Activated CD4-positive, alpha-beta T cell treated with anti-CD3 and anti-CD28 coated beads for 48 hours (primary cell): ENCODE measurements around the gene CDC42EP5.
"Not testable (repeated sequence)": the region's sequence is repeated elsewhere in the genome, so short reads cannot be mapped to it uniquely, and the experiment has no call there.

Experiments used
- DNase-seq: peaks from one replicate; pipeline ENCODE4 v3.0.0-alpha.2; 2020

CDC42EP5 gene

DNA sequence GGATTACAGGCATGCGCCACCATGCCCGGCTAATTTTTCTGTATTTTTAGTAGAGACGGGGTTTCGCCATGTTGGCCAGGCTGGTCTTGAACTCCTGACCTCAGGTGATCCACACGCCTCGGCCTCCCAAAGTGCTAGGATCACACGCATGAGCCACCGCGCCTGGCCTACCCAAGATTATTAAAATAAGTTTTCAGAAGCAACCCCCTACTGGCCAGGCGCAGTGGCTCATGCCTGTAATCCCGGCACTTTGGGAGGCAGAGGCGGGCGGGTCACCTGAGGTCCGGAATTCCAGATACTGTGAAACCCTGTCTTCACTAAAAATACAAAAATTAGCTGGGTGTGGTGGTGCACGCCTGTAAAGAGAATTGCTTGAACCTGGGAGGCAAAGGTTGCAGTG is 26.7 kb downstream of the CDC42EP5 start:
- not testable (repeated sequence) for DNase-seq

DNA sequence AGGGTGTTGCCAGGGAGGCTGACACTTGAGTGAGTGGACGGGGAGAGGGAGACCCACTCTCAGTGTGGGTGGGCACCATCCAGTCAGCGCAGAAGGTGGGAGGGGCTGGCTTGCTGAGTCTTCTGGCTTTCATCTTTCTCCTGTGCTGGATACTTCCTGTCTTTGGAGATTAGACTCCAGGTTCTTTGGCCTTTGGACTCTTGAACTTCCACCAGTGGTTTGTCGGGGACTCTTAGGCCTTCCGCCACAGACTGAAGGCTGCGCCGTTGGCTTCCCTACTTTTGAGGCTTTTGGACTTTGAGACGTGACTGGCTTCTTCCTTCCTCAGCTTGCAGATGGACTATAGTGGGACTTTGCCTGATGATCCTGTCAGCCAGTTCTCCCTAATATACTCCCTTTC is 28.4 kb downstream of the CDC42EP5 start:
- no peak for DNase-seq

DNA sequence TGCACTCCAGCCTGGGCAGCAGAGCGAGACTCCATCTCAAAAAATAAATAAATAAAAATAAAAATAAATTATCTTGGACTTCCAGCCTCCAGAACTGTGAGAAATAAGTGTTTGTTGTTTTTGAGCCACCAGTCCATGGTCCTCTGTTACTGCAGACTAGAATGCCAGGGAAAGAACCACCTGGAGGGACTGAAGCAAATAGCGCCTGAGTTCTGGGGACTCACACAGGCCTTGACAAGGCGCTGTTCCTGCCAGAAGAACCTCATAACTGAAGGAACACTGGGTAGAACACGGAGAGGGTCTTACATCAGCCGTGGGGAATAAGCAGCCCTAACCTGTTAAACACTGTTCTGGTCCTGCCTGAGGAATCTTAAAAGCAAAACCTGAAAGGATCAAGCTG is 32.5 kb downstream of the CDC42EP5 start:
- DNase-seq, result no peak

DNA sequence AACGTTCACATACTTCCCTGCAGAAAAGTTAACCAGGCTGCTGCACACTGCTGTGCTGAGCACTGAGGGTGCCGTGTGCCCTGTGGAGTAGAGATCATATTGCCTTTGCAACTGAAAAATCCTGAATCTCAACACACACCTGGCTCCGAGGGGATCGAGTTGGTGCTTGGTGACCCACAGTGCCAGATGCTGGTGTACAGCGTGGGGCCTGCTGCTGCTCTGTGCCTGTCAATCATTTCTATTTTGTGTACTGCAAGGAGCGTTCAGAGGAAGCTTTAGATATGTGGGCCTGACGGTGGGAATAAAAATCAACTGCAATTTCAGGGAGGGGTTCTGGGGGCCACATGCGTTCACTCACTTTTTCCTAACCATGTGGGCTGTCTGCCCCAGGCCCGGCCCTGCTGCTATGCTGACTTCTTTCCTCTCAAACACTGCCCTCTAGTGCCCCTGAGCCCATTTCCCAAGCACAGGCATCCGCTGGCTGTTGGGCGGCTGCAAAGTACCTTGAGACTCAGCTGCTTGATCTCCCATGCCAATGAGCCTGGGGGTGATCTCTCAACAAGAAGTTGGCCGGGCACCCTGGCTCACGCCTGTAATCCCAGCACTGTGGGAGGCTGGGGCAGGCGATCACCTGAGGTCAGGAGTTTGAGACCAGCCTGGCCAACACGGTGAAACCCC is 33.8 kb downstream of the CDC42EP5 start:
- peak; percentile 53 for DNase-seq

DNA sequence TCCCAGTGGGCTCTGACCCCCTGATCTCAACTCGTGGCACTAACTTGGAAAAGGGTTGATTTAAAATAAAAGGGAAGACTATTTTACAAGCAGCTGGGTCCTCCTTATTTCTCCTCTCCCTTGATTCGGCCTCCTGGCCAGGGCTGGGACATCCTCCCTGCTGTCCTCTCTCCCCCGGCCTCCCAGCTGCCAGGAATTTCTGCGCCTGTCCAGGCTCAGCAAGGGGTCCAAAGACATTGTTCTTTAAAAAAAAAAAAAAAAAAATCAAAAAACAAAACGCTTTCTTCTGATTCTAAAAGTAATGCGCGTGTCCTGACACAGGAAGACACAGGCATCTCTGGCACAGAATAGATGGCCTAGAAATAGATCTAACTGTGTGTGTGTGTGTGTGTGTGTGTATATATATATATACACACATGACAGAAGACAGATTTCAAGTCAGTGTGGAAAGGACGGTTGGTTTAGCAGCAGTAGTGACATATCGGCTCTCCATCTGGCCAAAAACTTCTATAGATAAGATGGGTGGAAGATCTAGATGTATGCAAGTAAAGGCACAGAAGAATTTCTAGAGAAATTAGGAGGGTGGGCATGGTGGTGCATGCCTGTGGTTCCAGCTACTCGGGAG is 36.4 kb downstream of the CDC42EP5 start:
- no peak for DNase-seq

DNA sequence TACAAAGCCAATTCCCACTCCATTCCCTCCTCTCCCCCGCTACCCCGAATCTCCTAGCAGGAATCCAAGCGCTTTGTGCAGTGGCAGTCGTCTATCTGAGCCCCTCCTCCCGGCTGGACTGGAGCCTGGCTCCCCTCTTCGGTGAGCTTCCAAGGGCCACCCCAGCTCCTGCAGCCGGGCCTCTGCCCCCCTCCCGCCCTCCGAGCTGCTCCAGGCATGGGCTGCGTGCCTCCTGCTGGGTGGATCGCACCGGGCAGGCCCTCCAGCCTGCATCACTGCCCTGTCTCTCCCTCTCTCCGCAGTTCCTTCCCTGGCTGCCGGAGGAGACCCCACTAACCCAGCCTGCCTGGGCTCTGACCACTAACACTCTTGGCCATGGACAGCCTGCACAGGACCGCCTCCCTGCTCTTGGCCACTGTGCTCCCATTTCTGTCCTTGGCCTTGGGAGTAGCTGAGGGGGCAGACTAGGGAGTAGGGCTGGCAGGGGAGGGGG is 37.0 kb downstream of the CDC42EP5 start:
- DNase-seq, result no peak

DNA sequence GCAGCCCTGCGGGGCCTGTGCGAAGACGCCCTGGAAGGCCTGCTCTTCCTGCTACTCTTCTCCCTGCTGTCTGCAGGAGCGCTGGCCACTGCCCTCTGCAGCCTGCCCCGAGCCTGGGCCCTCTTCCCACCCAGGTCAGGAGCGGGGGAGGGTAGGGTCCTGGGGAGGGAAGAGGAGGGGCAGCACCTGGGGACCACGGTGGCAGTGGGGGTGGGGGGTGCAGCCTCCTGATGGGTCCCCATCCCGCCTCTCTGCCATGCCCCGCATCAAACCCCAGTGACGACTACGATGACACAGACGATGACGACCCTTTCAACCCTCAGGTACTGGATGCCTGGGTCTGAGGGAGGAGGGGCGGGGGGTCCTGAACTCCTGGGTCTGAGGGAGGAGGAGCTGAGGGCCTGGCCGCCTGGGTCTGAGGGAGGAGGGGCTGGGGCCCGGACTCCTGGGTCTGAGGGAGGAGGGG is 37.5 kb downstream of the CDC42EP5 start:
- no peak for DNase-seq

DNA sequence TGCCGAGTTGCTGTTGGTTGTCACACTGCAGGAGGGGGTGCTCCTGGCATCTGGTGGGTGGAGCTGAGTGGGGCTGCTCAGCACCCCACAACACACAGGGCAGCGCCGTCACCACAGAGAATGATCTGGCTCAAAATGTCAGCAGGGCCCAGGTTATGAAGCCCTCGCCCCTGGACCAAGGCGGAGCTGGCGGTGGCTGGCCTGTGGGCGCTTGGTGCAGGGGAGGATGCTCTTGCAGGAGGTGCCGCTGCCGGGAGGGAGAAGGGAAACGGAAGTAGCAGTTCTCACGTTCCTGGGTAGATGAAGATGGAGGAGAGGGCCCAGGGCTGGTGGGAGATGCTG is 38.3 kb downstream of the CDC42EP5 start:
- no peak for DNase-seq

DNA sequence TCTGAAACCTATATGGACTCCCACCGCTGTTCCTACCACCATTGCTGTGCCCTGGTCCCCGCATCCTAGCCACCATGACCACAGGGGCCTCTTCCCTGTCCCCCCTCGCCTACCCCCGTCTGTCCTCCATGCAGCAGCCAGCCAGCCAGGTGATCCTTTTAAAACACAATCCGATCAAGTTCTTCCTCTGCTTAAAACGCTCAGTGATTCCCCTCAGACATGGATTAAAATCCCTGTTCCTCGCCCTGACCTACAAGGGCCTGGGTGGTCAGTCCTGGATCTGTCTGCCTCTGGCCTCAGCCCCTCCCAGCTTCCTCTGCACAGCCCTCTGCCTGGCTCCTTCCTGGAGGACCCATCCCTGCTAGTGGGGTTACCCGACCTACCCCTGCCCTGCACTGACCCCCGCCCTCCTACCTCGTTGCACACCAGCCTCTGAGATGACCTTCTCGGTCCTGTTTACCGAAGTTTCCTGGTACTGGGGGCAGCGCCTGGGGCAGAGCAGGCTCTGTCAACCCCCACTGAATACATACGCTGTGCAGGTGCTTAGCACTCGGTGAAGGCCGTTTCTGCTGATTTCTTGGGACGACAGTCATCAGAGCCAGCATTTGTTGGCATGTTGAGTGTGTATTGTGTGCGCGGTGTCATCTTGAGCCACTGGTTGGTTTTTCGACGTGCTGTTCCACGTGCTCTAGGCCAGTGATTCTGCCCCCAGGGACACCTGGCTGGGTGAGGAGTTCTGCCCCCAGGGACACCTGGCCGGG is 38.8 kb downstream of the CDC42EP5 start:
- DNase-seq, result no peak

DNA sequence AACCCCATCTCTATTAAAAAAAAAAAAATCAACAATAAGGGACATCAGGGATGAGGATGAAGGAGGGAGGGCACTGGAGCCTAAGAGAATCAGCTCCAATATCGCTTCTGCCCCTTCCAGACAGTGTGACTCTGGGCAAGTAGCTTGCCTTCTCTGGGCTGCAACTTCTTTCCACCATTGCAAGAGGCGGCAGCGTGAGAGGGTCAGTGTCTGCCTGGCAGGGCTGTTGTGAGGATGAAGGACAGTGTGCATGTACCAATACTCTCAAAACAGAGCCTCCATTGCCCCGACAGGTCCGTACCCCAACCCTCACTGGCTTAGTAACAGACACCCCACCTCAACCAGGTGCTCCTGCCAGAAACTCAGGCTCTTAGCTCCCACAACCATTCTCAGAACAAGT is 39.4 kb downstream of the CDC42EP5 start:
- no peak for DNase-seq

DNA sequence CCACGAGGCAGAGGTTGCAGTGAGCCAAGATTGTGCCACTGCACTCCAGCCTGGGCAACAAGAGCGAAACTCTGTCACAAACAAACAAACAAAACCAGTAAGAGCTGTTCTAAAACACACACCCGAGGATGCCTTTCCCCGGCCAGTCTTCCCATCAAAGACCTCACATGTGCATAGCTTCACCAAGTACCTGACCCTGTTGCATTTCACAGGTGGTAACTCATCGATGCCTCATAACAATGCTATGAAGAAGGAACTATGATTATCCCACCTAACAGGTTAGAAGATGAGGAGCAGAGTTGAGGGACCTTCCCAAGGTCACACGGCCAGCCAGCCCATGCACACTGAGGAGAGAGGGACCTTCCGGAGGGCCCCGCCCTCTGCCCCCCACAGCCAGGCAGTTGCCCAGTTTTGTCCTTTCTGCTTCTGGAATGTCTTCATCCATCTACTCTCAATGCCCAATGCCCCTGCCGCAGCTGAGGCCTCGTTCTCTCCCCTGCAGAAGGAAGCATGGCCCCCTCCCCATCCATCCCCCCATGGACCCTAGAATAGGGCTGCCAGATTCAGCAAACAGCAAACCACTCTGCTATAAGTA is 40.9 kb downstream of the CDC42EP5 start:
- no peak for DNase-seq

DNA sequence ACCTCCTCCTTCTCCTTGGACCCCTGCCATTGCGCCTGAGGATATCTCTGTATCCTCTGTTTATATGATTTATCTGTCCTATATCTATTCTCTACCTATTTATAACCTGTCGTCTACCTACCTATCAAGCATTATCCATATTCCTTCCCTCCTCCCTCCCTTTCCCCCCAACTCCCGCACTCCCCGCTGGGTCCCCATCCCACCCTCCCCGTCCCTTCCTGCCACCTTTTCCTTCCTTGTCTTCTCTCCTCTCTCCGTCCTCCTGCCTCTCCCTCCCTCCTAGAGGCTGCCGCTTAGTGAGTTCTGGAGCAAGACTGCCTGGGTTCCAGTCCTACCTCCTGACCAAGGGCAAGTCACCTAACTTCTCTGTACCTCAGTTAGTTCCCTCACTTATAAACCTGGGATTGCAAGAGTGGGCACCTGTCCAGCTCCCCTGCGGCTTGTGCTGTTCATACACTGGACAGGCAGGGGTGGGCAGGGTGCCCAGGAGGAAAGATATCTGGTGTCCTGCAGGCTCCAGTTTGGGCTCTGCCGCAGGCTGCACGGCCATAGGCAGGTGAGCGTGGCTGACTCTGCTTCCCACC is 41.7 kb downstream of the CDC42EP5 start:
- no peak for DNase-seq

DNA sequence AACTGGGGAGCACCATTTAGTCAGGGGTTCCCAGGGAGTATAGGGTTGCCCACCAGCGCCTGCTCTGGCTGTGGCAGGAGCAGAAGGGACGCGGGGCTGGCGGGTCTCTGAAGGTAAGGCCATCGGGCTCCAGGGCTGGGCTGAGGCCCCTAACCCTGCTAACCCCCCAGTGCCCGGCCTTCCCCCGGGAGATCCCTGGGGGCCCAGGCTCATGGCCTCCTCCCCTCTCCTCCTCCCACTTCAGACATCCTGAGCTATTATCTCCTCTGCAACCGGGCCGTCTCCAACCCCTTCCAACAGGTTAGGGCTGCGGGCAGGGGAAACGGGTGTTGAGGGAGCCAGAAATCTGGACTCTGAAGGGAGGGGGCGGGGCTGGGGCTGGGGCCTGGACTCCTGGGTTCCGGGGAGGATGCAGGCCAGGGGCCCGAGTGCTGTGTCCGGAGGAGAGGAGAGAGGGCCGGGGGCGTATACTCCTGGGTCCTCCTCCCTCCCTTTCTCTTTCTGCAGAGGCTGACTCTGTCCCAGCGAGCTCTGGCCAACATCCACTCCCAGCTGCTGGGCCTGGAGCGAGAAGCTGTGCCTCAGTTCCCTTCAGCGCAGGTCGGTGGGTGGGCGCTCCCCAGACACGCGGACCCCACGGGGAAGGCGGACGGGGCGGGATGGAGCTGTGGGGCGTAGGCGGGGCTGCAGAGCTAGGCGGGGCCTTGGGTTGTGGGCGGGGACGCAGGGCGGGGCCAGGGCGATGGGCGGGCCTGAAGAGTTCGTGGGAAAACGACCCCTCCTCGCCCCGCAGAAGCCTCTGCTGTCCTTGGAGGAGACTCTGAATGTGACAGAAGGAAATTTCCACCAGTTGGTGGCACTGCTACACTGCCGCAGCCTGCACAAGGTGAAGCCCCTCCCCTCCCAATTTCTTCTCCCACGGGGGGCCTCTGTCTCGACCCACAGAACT is 42.5 kb downstream of the CDC42EP5 start:
- DNase-seq, result peak; percentile 67

DNA sequence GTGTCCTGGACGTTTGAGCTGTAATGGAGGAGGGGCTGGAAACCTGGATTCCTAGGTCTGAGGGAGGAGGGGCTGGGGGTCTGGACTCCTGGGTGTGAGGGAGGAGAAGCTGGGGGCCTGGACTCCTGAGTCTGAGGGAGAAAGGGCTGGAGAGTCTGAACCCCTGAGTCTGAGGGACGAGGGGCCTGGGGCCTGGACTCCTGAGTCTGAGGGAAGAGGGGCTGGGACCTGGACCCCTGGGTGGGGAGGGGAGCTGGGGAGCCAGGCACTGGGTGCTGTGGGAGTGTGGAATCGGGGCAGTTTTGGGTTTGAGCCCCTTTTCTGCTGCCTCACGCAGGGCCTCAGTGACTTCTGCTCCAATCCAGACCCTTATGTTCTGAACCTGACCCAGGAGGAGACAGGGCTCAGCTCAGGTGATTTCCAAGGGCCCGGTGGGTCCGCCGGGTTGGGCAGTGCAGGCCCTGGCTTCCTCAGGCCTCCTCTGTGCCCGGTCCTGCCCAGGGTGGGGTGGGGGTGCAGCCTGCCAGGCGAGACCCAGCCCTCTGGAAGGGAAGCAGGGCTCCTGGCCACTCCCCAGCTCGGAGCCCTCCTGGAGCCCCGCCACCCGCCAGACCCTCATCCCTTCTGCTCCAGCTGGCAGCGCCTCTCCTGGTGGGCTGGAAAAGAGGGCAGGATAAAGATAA is 43.4 kb downstream of the CDC42EP5 start:
- no peak for DNase-seq

DNA sequence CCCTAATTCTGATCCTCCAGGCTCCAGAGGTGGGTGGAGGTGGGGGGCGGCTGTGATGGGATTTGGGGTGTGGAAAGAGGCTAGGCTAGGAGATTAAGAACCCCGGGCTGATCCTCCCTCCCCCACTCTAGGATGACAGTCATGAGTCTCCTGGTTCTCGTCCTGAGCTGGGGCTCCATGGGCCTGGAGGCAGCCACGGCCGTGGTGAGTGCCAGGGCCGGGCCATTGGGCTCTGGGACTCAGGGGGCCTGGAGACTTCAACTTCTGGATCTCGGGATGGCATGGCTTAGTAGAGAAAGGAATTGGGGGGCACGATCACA is 44.0 kb downstream of the CDC42EP5 start:
- no peak for DNase-seq

DNA sequence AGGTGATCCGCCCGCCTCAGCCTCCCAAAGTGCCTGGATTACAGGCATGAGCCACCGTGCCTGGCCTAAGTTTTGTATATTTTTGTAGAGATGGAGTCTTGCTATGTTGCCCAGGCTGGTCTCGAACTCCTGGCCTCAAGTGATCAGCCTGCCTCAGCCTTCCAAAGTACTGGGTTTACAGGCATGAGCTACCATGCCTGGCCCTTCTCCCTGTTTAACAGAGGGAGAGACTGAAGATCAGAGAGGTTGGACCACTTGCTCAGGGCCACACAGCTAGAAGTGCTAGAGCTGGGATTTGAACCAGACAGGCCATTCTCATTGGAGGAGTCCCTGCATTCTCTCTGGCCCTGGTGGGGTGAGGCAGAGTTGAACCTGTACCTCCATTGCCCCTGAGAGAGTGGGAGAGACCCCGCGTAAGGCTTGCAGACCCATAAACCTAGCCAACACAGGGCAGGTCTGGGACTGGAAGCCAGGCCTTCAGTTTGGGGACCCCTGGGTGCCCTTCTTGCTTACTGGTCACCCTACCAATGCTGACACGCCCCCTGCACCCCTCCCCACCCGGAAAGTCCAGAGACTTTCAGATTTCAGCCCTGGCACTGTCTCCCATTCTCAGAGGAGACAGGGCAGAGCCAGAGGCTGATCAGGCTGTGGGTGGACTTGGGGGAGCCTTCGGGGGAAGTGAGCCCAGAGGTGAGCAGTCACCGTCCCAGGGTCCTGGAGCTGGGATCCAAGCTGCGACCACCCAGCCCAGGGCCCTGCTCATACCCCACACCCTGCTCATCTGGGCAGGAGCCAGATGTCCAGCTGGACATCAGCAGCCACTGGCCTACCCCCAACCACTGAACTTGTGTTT is 44.5 kb downstream of the CDC42EP5 start:
- no peak for DNase-seq

DNA sequence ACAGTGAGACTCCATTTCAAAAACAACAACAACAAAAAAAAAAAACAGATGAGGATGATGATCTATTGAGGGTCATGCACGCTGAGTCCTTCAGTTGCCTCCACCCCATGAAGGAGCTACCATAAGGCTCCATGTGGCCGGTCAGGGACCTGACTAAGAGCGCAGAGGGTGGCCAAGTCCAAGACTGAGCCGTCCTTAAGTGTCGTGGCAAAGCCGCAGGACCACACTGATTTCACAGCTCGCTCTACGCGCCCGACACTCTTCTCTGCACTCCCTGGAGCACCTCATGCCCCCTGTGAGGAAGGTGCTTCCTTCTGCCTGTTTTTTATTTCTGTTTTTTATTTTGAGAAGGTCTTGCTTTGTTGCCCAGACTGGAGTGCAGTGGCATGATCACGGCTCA is 45.5 kb downstream of the CDC42EP5 start:
- DNase-seq, result no peak

DNA sequence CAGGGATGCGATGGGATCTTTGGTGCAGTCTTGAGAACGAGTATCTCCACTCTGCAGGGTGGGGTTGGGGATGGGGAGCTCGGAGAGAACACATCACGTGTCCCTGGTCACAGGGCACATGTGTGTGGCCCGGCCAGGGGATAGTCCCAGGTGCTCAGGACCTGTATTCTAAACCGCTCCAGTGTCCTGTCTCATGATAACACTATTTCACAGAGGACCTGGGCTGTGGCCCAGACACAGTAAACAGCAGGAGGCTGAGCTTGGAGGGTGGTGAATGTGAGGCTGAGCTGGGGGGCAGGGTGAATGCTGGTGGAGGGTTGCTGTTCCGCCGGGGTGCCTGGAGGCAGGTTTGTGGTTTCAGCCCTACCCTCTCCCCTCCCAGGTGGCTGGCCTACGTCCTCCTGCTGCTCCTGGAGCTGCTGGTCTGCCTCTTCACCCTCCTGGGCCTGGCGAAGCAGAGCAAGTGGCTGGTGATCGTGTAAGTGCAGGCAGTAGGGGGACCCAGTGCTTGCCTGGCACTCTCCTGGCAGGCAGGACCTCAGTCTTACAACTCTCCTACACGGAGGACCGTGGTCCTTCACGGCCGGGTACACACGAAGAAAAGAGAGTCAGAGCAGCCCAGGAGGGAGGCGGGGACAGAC is 46.7 kb downstream of the CDC42EP5 start:
- no peak for DNase-seq

DNA sequence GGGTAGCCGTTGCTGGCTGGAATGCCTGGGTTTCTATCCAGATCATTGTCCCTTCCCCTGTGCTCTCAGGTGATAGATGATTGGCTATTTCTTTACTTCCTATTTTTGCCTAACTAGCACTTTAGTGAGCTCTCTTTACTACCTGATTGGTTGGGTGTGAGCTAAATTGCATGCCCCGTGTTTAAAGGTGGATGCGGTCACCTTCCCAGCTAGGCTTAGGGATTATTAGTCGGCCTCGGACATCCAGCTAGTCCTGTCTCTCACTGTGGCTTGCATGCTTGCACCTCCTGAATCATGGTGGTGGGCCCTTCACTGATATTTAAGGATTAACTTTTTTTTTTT is 47.7 kb downstream of the CDC42EP5 start:
- no peak for DNase-seq

DNA sequence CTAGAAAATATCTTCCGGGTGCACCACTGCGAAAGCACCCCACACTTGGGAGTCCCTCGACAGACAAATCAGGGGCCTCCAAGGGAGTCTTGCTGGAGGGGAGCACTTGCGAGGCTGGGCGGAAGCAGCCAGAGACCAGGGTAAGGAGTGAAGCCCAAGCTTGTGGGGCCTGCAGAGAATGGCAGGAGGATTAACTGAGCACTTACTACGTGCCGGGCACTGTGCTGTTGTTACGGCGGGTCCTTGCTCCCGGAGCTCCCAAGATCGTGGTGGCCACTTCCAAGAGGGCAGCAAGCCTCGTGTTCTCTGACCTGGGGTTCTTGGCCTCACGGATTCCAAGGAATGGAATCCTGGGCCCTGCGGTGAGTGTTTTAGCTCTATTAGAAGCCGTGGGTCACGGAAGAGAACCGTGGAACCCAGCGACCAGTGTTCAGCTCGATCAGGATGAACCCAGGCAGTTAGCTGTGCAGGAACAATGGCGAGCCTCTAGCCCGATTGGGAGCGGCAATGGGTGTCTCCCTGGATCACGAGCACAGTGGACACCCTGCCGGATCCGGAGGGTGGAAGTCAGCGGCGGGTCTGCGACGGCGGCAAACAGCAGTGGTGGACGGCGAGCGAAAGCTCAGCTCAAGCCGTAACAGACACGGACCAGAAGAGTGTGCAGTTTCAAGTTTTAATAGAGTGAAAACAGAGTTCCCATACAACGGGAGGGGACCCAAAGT is 48.3 kb downstream of the CDC42EP5 start:
- DNase-seq, result no peak
